K562 (cell line): ENCODE results near the gene METTL25B. TPM values are rescaled to one million over a fixed set of nuclear protein-coding genes. Genes with fewer than 3 reads are reported as not detected.

Source experiments
- BHLHE40 ChIP-seq: IDR thresholded peaks from 2 replicates; pipeline ENCODE4 v1.6.1; 2011; ENCODE audit warnings: low read length, improper control_type of control experiment
- FOXK2 ChIP-seq, 2 experiments: fragments of 450-650 bp; IDR thresholded peaks in 1 of 2; conservative IDR thresholded peaks in 1 of 2; 2 replicates each; pipeline ENCODE4 v1.6.1; 2016; ENCODE audit warnings: low read depth in 2 of 2, mild to moderate bottlenecking in 1 of 2
- GABPB1 ChIP-seq: sonication (generic); formaldehyde crosslinking; IDR thresholded peaks from 2 replicates; pipeline ENCODE4 v1.8.0; 2022; ENCODE audit warnings: mild to moderate bottlenecking, missing genetic modification reagents
- MCM7 ChIP-seq, 2 experiments: fragments of 450-650 bp; IDR thresholded peaks; 2 replicates each; pipeline ENCODE4 v1.6.1; 2016 to 2018
- PHF8 ChIP-seq: fragments of 200-600 bp; sonication (generic); IDR thresholded peaks from 2 replicates; pipeline ENCODE4 v1.6.1; 2012; ENCODE audit warnings: mixed run types, mild to moderate bottlenecking, inconsistent platforms, low read length, moderate library complexity, borderline replicate concordance
- RBM22 ChIP-seq: fragments of 200-400 bp; formaldehyde crosslinking; IDR thresholded peaks from 2 replicates; pipeline ENCODE4 v1.6.1; 2018; ENCODE audit warnings: low read length, low read depth; ENCODE audit not compliant: poor library complexity, severe bottlenecking
- SETDB1 ChIP-seq: IDR thresholded peaks from one replicate; pipeline ENCODE4 v1.6.1; 2012; ENCODE audit warnings: low read length, control low read depth, inconsistent platforms
- SMARCA5 ChIP-seq: fragments of 450-650 bp; IDR thresholded peaks from 2 replicates; pipeline ENCODE4 v1.6.1; 2016
- SRSF1 ChIP-seq: fragments of 200-400 bp; formaldehyde crosslinking; IDR thresholded peaks from 2 replicates; pipeline ENCODE4 v1.6.1; 2017; ENCODE audit warnings: mild to moderate bottlenecking, low read depth, low read length, moderate library complexity
- TAF15 ChIP-seq: fragments of 200-400 bp; formaldehyde crosslinking; IDR thresholded peaks from 2 replicates; pipeline ENCODE4 v1.6.1; 2017; ENCODE audit warnings: mild to moderate bottlenecking, low read depth, low read length, moderate library complexity
- ZNF12 ChIP-seq: sonication (generic); formaldehyde crosslinking; IDR thresholded peaks from 2 replicates; pipeline ENCODE4 v1.4.0; 2020; ENCODE audit warnings: mild to moderate bottlenecking, missing genetic modification reagents
- ZNF212 ChIP-seq: fragments of 450-650 bp; formaldehyde crosslinking; IDR thresholded peaks from 2 replicates; pipeline ENCODE4 v1.4.0; 2020; ENCODE audit warnings: mild to moderate bottlenecking
- ZNF699 ChIP-seq: fragments of 250-450 bp; sonication (Bioruptor Pico); IDR thresholded peaks from 2 replicates; pipeline ENCODE4 v1.8.0; 2021; ENCODE audit warnings: mild to moderate bottlenecking, moderate library complexity; ENCODE audit not compliant: insufficient replicate concordance
- polyA plus RNA-seq, 8 experiments: library from polyadenylated mRNA; depleted of rRNA in 4 of 8; stranded (reverse) in 5 of 8; unstranded in 3 of 8; fragments of >200 nt; fragmentation: Nextera tagmentation in 2 of 8; fragmentation: Illumina TruSeq in 1 of 8; extraction: Ambion mirVana in 2 of 8; extraction: Trizol in 1 of 8; gene quantifications; 2 replicates each; pipeline versions ENCODE4 v1.2.1 to v1.2.3, GENCODE V29; 2011 to 2014; ENCODE audit warnings: inconsistent platforms in 1 of 8, missing spikeins in 1 of 8
- total RNA-seq, 7 experiments: library from RNA; depleted of rRNA in 6 of 7; stranded (reverse); fragments of >200 nt in 6 of 7; fragmentation: Illumina TruSeq in 2 of 7; extraction: Trizol in 2 of 7; gene quantifications; 2 replicates each; pipeline versions ENCODE4 v1.2.1 to v1.2.3, GENCODE V29; 2011 to 2021; ENCODE audit warnings: low replicate concordance in 1 of 7
- TF ChIP-seq, protein P1 (sequence below): fragments of 250-450 bp; sonication (Bioruptor Pico); IDR thresholded peaks from 2 replicates; pipeline ENCODE4 v1.9.0; 2021; ENCODE audit warnings: mild to moderate bottlenecking
- TF ChIP-seq, protein P2 (sequence below), 2 experiments: fragments of 450-650 bp in 1 of 2; sonication (generic) in 1 of 2; formaldehyde crosslinking in 1 of 2; IDR thresholded peaks; 2 replicates each; pipeline versions ENCODE4 v1.7.1 to v1.9.0; 2016 to 2022; ENCODE audit warnings: inconsistent platforms in 1 of 2, mild to moderate bottlenecking in 1 of 2, missing genetic modification reagents in 1 of 2
- TF ChIP-seq, protein P3 (sequence below): sonication (generic); formaldehyde crosslinking; IDR thresholded peaks from 2 replicates; pipeline ENCODE4 v1.8.1; 2022; ENCODE audit warnings: missing genetic modification reagents

METTL25B gene
- total and polyA plus RNA-seq, 9 of the 15 experiments (the other 6 are each of a cell fraction or from before 2014, with no cell fraction given), result 7.7 to 48.3 (median 33.1) TPM

DNA sequence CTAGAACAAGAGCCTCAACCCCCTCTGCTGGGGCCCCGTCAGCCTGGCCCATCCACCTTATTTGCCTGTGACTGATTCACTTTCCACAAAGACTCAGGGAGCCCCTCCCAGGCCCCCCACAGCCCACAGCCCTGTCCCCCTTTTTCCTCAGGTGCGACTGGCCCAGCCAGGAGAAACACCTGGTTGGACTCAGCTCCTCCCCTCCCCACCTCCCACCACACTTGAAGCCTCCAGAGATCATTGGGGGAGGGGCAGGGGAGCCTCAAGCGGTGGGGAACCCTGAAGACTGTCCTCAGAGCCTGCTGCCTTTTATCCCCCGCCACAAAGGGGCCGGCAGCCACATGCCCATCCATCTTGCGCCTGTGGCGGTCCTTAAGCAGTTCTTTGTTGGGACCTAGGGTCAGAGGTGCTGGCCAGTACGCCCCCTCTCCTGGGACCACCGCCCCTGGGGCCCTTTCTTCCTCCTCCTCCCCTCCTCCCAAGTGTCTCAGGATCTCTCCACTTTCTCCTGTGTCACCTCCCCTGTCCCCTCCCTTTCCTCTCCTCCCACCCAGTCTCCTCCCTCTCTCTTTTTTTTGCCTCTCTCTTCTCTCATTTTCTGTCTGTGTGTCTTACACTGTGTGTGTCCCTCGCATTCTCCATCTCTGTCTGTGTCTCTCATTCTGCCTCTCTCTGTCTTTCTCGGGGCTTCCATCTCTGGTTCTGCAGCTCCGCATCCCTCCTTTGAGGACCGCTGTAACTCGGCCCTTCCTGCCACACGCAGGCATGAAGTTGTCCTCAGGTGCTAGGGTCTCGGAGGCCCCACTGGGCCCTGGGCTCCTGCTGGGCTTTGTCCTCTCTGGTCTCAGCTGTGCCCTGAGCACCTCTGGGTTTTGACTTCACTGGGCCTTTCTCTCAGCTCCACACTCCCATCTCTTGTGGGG lies 35.1 kb upstream of the METTL25B start (continued):
- TF ChIP-seq, protein P1, sequence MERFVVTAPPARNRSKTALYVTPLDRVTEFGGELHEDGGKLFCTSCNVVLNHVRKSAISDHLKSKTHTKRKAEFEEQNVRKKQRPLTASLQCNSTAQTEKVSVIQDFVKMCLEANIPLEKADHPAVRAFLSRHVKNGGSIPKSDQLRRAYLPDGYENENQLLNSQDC (CRISPR knock-in tag), result no peak
- TF ChIP-seq, protein P2, sequence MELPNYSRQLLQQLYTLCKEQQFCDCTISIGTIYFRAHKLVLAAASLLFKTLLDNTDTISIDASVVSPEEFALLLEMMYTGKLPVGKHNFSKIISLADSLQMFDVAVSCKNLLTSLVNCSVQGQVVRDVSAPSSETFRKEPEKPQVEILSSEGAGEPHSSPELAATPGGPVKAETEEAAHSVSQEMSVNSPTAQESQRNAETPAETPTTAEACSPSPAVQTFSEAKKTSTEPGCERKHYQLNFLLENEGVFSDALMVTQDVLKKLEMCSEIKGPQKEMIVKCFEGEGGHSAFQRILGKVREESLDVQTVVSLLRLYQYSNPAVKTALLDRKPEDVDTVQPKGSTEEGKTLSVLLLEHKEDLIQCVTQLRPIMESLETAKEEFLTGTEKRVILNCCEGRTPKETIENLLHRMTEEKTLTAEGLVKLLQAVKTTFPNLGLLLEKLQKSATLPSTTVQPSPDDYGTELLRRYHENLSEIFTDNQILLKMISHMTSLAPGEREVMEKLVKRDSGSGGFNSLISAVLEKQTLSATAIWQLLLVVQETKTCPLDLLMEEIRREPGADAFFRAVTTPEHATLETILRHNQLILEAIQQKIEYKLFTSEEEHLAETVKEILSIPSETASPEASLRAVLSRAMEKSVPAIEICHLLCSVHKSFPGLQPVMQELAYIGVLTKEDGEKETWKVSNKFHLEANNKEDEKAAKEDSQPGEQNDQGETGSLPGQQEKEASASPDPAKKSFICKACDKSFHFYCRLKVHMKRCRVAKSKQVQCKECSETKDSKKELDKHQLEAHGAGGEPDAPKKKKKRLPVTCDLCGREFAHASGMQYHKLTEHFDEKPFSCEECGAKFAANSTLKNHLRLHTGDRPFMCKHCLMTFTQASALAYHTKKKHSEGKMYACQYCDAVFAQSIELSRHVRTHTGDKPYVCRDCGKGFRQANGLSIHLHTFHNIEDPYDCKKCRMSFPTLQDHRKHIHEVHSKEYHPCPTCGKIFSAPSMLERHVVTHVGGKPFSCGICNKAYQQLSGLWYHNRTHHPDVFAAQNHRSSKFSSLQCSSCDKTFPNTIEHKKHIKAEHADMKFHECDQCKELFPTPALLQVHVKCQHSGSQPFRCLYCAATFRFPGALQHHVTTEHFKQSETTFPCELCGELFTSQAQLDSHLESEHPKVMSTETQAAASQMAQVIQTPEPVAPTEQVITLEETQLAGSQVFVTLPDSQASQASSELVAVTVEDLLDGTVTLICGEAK (IDR thresholded peaks at IDR 0.05), result peak; percentile 56; the same call in 1 of the 2 replicates
- TF ChIP-seq, protein P2 (CRISPR knock-in tag; IDR thresholded peaks at IDR 0.05), result no peak
- TF ChIP-seq BHLHE40 (no peak), RBM22 (no peak), SMARCA5 (no peak), ZNF699 (no peak), MCM7 (IDR thresholded peaks at IDR 0.05) (no peak), GABPB1 (CRISPR knock-in tag) (no peak; the same call in 1 of the 2 replicates), FOXK2 (conservative IDR thresholded peaks at IDR 0.05 in 1 of 2, IDR thresholded peaks at IDR 0.05 in 1 of 2; ENCODE audit: low read depth in 2 of 2) (peak; percentile 26 to 61; a peak in 1 of 4 replicates), TAF15 (no peak), ZNF212 (CRISPR knock-in tag) (no peak), SRSF1 (no peak), SETDB1 (no peak), PHF8 (peak; percentile 67; the same call in 1 of the 2 replicates), ZNF12 (CRISPR knock-in tag) (no peak)
- TF ChIP-seq, protein P3, sequence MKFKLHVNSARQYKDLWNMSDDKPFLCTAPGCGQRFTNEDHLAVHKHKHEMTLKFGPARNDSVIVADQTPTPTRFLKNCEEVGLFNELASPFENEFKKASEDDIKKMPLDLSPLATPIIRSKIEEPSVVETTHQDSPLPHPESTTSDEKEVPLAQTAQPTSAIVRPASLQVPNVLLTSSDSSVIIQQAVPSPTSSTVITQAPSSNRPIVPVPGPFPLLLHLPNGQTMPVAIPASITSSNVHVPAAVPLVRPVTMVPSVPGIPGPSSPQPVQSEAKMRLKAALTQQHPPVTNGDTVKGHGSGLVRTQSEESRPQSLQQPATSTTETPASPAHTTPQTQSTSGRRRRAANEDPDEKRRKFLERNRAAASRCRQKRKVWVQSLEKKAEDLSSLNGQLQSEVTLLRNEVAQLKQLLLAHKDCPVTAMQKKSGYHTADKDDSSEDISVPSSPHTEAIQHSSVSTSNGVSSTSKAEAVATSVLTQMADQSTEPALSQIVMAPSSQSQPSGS, result no peak
